GM18861 (cell line): ENCODE measurements around the gene GABRB2.
"Not testable (repeated sequence)": the region's sequence is repeated elsewhere in the genome, so short reads cannot be mapped to it uniquely, and the experiment has no call there.

Source experiments
- ATAC-seq: cut with Tn5 transposase; IDR thresholded peaks from one replicate; pipeline ENCODE4 v1.9.1; 2021; ENCODE audit not compliant: unreplicated experiment

The GABRB2 gene

DNA sequence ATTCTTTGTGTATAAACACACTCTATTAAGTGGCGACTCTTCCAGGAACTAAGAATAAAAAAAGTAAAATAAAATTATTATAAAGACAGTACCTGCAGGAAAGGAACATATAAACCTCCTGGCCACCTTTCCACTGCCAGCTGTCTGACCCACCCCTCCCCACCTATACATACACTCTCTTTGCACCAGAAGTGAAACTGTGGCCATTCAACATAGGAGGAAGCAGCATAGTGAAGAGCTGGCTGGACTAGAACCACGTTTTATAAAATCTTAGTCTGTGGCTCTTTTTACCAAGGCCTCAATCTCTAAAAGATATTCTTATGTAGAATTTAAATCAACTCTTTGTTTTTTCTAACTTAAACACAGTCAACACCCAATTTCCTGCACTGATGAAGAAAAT, 289.6 kb downstream of the GABRB2 start:
- ATAC-seq, result no peak

GRCh38 chr5:161252955-161253354, 293.6 kb downstream of the GABRB2 start:
- not testable (repeated sequence) for ATAC-seq

GRCh38 chr5:161246749-161247148, 299.8 kb downstream of the GABRB2 start:
- ATAC-seq, result no peak

GRCh38 chr5:161245846-161246245, 300.7 kb downstream of the GABRB2 start:
- not testable (repeated sequence) for ATAC-seq
